Measurements from ENCODE around the gene TATDN3. TPM values are rescaled to one million over a fixed set of nuclear protein-coding genes. Genes with fewer than 3 reads are reported as not detected.

Gene TATDN3
- total and polyA plus RNA-seq, 9 of the 15 experiments (the other 6 are each of a cell fraction or from before 2014, with no cell fraction given): 18.3 to 79.9 (median 28.2) TPM

DNA sequence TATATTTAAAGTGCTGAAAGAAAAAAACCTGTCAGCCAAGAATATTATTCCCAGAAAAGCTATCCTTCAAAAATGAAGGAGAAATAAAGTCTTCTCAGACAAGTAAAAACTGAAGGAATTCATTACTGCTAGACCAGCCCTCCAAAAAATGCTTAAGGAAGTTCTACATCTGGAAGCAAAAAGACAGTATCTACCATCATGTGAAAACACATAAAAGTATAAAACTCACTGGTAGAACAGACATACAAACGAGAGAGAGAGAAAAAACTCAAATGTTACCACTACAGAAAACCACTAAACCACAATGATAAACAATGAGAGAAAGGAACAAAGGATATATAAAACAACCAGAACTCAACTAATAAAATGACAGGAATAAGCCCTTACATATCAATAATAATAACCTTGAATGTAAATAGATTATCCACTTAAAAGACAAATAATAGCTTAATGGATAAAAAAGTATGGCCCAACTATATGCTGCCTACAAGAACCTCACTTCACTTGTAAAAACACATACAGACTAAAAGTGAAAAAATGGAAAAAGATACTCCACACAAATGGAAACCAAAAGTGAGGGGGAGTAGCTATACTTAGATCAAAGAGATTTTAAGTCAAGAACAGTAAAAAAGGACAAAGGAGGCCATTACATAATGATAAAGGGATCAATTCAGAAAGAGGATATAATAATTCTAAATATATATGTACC, 22.1 kb upstream of the TATDN3 start:
- TF ChIP-seq, protein P1, sequence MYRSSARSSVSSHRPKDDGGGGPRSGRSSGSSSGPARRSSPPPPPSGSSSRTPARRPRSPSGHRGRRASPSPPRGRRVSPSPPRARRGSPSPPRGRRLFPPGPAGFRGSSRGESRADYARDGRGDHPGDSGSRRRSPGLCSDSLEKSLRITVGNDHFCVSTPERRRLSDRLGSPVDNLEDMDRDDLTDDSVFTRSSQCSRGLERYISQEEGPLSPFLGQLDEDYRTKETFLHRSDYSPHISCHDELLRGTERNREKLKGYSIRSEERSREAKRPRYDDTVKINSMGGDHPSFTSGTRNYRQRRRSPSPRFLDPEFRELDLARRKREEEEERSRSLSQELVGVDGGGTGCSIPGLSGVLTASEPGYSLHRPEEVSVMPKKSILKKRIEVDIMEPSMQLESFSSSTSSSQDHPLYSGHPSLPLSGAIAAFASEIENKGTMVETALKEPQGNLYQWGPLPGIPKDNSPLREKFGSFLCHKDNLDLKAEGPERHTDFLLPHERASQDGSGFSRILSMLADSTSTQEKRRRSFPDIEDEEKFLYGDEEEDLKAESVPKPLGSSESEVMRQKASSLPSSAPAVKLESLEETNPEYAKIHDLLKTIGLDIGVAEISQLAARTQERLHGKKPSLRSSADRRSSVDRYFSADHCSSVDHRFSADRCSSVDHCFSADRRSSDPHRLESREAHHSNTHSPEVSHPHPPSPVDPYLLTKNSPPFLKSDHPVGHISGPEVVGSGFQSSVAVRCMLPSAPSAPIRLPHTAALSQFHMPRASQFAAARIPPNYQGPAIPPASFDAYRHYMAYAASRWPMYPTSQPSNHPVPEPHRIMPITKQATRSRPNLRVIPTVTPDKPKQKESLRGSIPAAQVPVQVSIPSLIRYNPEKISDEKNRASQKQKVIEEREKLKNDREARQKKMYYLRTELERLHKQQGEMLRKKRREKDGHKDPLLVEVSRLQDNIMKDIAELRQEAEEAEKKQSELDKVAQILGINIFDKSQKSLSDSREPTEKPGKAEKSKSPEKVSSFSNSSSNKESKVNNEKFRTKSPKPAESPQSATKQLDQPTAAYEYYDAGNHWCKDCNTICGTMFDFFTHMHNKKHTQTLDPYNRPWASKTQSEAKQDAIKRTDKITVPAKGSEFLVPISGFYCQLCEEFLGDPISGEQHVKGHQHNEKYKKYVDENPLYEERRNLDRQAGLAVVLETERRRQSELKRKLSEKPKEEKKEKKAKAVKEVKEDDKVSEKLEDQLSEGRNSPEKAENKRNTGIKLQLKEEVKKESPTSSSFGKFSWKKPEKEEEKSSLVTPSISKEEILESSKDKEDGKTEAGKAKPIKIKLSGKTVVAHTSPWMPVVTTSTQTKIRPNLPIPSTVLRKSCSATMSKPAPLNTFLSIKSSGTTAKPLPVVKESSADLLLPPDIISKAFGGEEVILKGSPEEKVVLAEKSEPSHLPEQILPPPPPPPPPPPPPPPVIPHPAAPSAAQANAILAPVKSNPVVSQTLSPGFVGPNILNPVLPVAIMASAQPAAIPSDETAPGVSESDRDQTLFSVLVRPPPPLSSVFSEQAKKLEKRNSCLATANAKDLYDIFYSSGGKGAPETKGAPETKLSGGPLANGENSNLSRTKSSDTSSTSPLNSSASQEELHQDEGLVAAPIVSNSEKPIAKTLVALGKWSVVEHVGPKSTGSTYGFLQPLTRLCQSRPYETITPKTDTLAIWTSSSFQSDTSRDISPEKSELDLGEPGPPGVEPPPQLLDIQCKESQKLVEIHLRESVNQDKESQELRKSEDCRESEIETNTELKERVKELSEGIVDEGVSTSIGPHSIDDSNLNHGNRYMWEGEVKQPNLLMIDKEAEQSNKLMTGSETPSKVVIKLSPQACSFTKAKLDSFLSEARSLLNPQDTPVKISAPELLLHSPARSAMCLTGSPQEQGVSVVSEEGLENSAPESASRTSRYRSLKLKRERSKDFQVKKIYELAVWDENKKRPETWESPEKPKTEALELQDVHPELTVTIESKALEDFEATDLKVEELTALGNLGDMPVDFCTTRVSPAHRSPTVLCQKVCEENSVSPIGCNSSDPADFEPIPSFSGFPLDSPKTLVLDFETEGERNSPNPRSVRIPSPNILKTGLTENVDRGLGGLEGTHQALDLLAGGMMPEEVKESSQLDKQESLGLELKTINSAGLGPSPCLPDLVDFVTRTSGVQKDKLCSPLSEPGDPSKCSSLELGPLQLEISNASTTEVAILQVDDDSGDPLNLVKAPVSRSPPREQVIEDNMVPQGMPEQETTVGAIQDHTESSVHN (IDR thresholded peaks at IDR 0.05; ENCODE audit: borderline replicate concordance in 1 of 2, low read depth in 1 of 2): 0 out of 4 replicates have a peak, but pooled peaks of 1 of the 2 experiments have one; percentile 24
- TF ChIP-seq SRSF7 (optimal IDR thresholded peaks at IDR 0.05; ENCODE audit: low read depth, low read length) (no peak), ARID1B (IDR thresholded peaks at IDR 0.05) (peak; percentile 8; the same call in 1 of the 2 replicates), SMARCE1 (IDR thresholded peaks at IDR 0.05) (0 out of 2 replicates have a peak, but pooled peaks have one; percentile 24), GABPB1 (CRISPR knock-in tag; IDR thresholded peaks at IDR 0.05) (no peak), GATAD2B (IDR thresholded peaks at IDR 0.05; ENCODE audit: borderline replicate concordance) (peak; percentile 55; the same call in 1 of the 2 replicates), NBN (IDR thresholded peaks at IDR 0.05; ENCODE audit: low read depth) (peak; percentile 32; the same call in 1 of the 2 replicates), SMARCA5 (IDR thresholded peaks at IDR 0.05) (0 out of 2 replicates have a peak, but pooled peaks have one; percentile 13), ZFP1 (CRISPR knock-in tag; IDR thresholded peaks at IDR 0.05) (0 out of 2 replicates have a peak, but pooled peaks have one; percentile 47), TRIM28 (IDR thresholded peaks at IDR 0.05) (peak; percentile 60; the same call in 1 of the 2 replicates)
- TF ChIP-seq, protein P2, sequence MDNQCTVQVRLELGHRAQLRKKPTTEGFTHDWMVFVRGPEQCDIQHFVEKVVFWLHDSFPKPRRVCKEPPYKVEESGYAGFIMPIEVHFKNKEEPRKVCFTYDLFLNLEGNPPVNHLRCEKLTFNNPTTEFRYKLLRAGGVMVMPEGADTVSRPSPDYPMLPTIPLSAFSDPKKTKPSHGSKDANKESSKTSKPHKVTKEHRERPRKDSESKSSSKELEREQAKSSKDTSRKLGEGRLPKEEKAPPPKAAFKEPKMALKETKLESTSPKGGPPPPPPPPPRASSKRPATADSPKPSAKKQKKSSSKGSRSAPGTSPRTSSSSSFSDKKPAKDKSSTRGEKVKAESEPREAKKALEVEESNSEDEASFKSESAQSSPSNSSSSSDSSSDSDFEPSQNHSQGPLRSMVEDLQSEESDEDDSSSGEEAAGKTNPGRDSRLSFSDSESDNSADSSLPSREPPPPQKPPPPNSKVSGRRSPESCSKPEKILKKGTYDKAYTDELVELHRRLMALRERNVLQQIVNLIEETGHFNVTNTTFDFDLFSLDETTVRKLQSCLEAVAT (IDR thresholded peaks at IDR 0.05): 0 out of 4 replicates have a peak, but pooled peaks of 1 of the 2 experiments have one; percentile 48
- Histone ChIP-seq H3K79me2 (ENCODE audit: control insufficient read depth, insufficient read depth, low read length) (peaks cover 61% of the 10 kb centered on the region), H3K4me3 (no peak overlapping the region), H2AFZ (ENCODE audit: low read depth, low read length) (no peak overlapping the region), H3K4me2 (ENCODE audit: insufficient read depth, low read length) (no peak overlapping the region), H3K27ac (ENCODE audit: extremely low read depth, low read depth, low read length) (no peak overlapping the region), H3K27me3 (ENCODE audit: control insufficient read depth in 2 of 2, insufficient read depth in 2 of 2, low read length in 2 of 2) (no peaks in the 10 kb centered on the region), H3K9me3 (replicated peaks; ENCODE audit: control insufficient read depth, insufficient read depth, low read depth, low read length) (no peaks in the 10 kb centered on the region), H3K9me1 (ENCODE audit: control insufficient read depth, insufficient read depth, low read length) (no peaks in the 10 kb centered on the region), H3K9ac (ENCODE audit: insufficient read depth in 1 of 2, low read depth in 2 of 2, low read length in 2 of 2) (no peak overlapping the region), H3K36me3 (ENCODE audit: control insufficient read depth, insufficient read depth, low read length) (peaks cover 18% of the 10 kb centered on the region; the same call in 2 of the 3 replicates), H3K4me1 (replicated peaks in 1 of 2; ENCODE audit: control insufficient read depth in 2 of 2, insufficient read depth in 2 of 2, low read length in 2 of 2) (peaks cover 0 to 4% of the 10 kb centered on the region in 2 experiments; a peak in 3 of 5 replicates), H4K20me1 (replicated peaks; ENCODE audit: control insufficient read depth, insufficient read depth, low read length) (no peaks in the 10 kb centered on the region)
- ChIA-PET POLR2A (interaction anchor here (0.9 kb wide), 1 partner anchor 323 kb away, joined by 3 read pairs; no protein-coding TSS in a partner anchor), CTCF (ENCODE audit: low intra/inter-chr PET ratio) (no interaction called here)
- FAIRE-seq: no peak
- no peak for DNase-seq (ENCODE audit: extremely low read depth in 1 of 4, low spot score in 3 of 4)
- WGBS (ENCODE audit: insufficient coverage, low coverage, missing lambda C conversion rate): 9% methylated on average over 1 of the region's 1 CpG
- in situ Hi-C loops (cut with MboI) (loop anchor here (10.0 kb wide), 1 partner anchor 675 kb away; no protein-coding TSS in a partner anchor), intact Hi-C loops (cut with micrococcal nuclease) (no loop called here)
- no peak for ATAC-seq
- no TSS peak for BruUV-seq (replicated peaks)
